CD14-positive monocyte (primary cell): ENCODE results near the gene SLC39A10. TPM values are rescaled to one million over a fixed set of nuclear protein-coding genes. Genes with fewer than 3 reads are reported as not detected.

Experiments
- DNase-seq, 3 donors: peaks; one replicate each; pipeline ENCODE4 v3.0.0-alpha.2; 2011 to 2022
- H2AFZ ChIP-seq: 2 replicates; pipeline ENCODE4 v1.6.0; 2012; ENCODE audit warnings: mild to moderate bottlenecking, low read depth, low read length, inconsistent platforms; ENCODE audit not compliant: insufficient read depth, poor library complexity, severe bottlenecking
- H3K27ac ChIP-seq, 2 donors: 1 replicate in 1 of 2; 2 replicates in 1 of 2; pipeline ENCODE4 v1.5.1; 2012 to 2013; ENCODE audit warnings: low read length in 2 of 2, control low read depth in 1 of 2, inconsistent platforms in 1 of 2, low read depth in 1 of 2, mild to moderate bottlenecking in 1 of 2
- H3K27me3 ChIP-seq, 2 donors: one replicate each; pipeline versions ENCODE4 v1.6.0 to v1.6.1; 2011 to 2013; ENCODE audit warnings: low read length in 2 of 2; ENCODE audit not compliant: control insufficient read depth in 2 of 2, insufficient read depth in 2 of 2
- H3K36me3 ChIP-seq, 2 donors: replicated peaks in 1 of 2; 1 replicate in 1 of 2; 2 replicates in 1 of 2; pipeline versions ENCODE4 v1.5.1 to v1.6.1; 2012 to 2013; ENCODE audit warnings: low read length in 2 of 2, control low read depth in 1 of 2, inconsistent platforms in 1 of 2, mild to moderate bottlenecking in 1 of 2; ENCODE audit not compliant: insufficient read depth in 2 of 2, control insufficient read depth in 1 of 2
- H3K4me1 ChIP-seq, 2 donors: 1 replicate in 1 of 2; 2 replicates in 1 of 2; pipeline versions ENCODE4 v1.5.1 to v1.6.1; 2012 to 2013; ENCODE audit warnings: low read length in 2 of 2, control low read depth in 1 of 2, inconsistent platforms in 1 of 2, mild to moderate bottlenecking in 1 of 2, moderate library complexity in 1 of 2; ENCODE audit not compliant: insufficient read depth in 2 of 2, control insufficient read depth in 1 of 2
- H3K4me2 ChIP-seq: replicated peaks from 2 replicates; pipeline ENCODE3; 2012; ENCODE audit warnings: low read length, moderate library complexity, mild to moderate bottlenecking; ENCODE audit not compliant: poor library complexity, severe bottlenecking; ENCODE audit errors: extremely low read depth
- H3K4me3 ChIP-seq, 3 experiments: fragments of 200-600 bp in 1 of 3; sonication (generic) in 1 of 3; replicated peaks in 1 of 3; 1 replicate in 2 of 3; 2 replicates in 1 of 3; pipeline ENCODE4 v1.5.1; 2011 to 2013; ENCODE audit warnings: low read length in 3 of 3, mild to moderate bottlenecking in 3 of 3, control low read depth in 2 of 3, low read depth in 2 of 3, inconsistent platforms in 1 of 3, moderate library complexity in 1 of 3
- H3K79me2 ChIP-seq: 2 replicates; pipeline ENCODE4 v1.6.0; 2012; ENCODE audit warnings: mild to moderate bottlenecking, control low read depth, inconsistent platforms, low read length, moderate library complexity; ENCODE audit not compliant: insufficient read depth
- H3K9ac ChIP-seq: 2 replicates; pipeline ENCODE4 v1.6.0; 2017; ENCODE audit warnings: low read length, mild to moderate bottlenecking; ENCODE audit not compliant: insufficient read depth, poor library complexity, severe bottlenecking
- H3K9me3 ChIP-seq, 2 donors: replicated peaks in 1 of 2; 1 replicate in 1 of 2; 2 replicates in 1 of 2; pipeline versions ENCODE4 v1.5.1 to v1.6.1; 2012 to 2013; ENCODE audit warnings: low read length in 2 of 2, control low read depth in 1 of 2; ENCODE audit not compliant: control insufficient read depth in 1 of 2, insufficient read depth in 1 of 2
- H4K20me1 ChIP-seq: 2 replicates; pipeline ENCODE4 v1.6.0; 2012; ENCODE audit warnings: mild to moderate bottlenecking, low read length, control low read depth, moderate library complexity; ENCODE audit not compliant: insufficient read depth
- H3K27ac Mint-ChIP-seq, 7 donors: one replicate each; pipeline ENCODE4 v1.8.0; 2020; ENCODE audit warnings: mild to moderate bottlenecking in 7 of 7, mixed read lengths in 7 of 7, moderate library complexity in 6 of 7, inconsistent platforms in 2 of 7
- H3K27me3 Mint-ChIP-seq, 3 donors: one replicate each; pipeline ENCODE4 v1.8.0; 2021 to 2022; ENCODE audit warnings: low read depth in 3 of 3, mild to moderate bottlenecking in 3 of 3, mixed read lengths in 3 of 3, moderate library complexity in 3 of 3, inconsistent platforms in 1 of 3
- H3K36me3 Mint-ChIP-seq, 2 donors: one replicate each; pipeline ENCODE4 v1.8.0; 2020; ENCODE audit warnings: mixed read lengths in 2 of 2, inconsistent platforms in 1 of 2, mild to moderate bottlenecking in 1 of 2
- H3K4me1 Mint-ChIP-seq: one replicate; pipeline ENCODE4 v1.8.0; 2020; ENCODE audit warnings: mild to moderate bottlenecking, mixed read lengths
- H3K4me3 Mint-ChIP-seq, 2 donors: one replicate each; pipeline ENCODE4 v1.8.0; 2020; ENCODE audit warnings: mild to moderate bottlenecking in 2 of 2, mixed read lengths in 2 of 2, moderate library complexity in 1 of 2
- H3K9me3 Mint-ChIP-seq, 7 donors: one replicate each; pipeline ENCODE4 v1.8.0; 2020 to 2022; ENCODE audit warnings: mixed read lengths in 7 of 7, mild to moderate bottlenecking in 6 of 7, moderate library complexity in 6 of 7, inconsistent platforms in 2 of 7
- CTCF ChIP-seq: fragments of 200-600 bp; IDR thresholded peaks from one replicate; pipeline ENCODE4 v1.8.0; 2022; ENCODE audit warnings: antibody characterized with exemption, mild to moderate bottlenecking
- WGBS: methylation state at CpG from one replicate; pipeline ENCODE4 v1.1.5; 2013; ENCODE audit warnings: missing lambda C conversion rate; ENCODE audit not compliant: insufficient coverage; 5-methylcytosine and 5-hydroxymethylcytosine counted together
- intact Hi-C, 2 donors: fragments of 100-400 bp; cut with micrococcal nuclease; formaldehyde crosslinking; loops; one replicate each; pipeline versions ENCODE4 v1.15.0 to v1.15.1; 2023
- polyA plus RNA-seq, 3 donors: library from polyadenylated mRNA; depleted of rRNA in 1 of 3; unstranded in 2 of 3; stranded (reverse) in 1 of 3; fragments of 300-500 nt in 2 of 3; fragments of >200 nt in 1 of 3; fragmentation: Illumina TruSeq in 2 of 3; gene quantifications; 1 replicate in 2 of 3; 2 replicates in 1 of 3; pipeline ENCODE4 v1.2.3, GENCODE V29; 2012 to 2021

SLC39A10 gene
- polyA plus RNA-seq, 3 donors: 5.2 to 6.9 (median 5.2) TPM

GRCh38 chr2:195700480-195700879, 43.5 kb downstream of the SLC39A10 start:
- 100% methylated on average over 2 of the region's 3 CpGs for WGBS
- Histone ChIP-seq H3K4me1 (no peaks in the 10 kb centered on the region), H3K36me3 (peaks cover 0 to 1% of the 10 kb centered on the region in 2 donors), H3K79me2 (no peaks in the 10 kb centered on the region), H3K4me2 (no peak overlapping the region), H3K27ac (no peak overlapping the region), H3K4me3 (no peak overlapping the region), H3K9me3 (peaks cover 7 to 23% of the 10 kb centered on the region in 2 donors), H3K27me3 (no peaks in the 10 kb centered on the region), H4K20me1 (no peaks in the 10 kb centered on the region), H2AFZ (no peak overlapping the region), H3K9ac (no peak overlapping the region)
- Mint-ChIP-seq H3K36me3 (peaks cover 23 to 34% of the 10 kb centered on the region in 2 donors), H3K27ac (no peak overlapping the region), H3K9me3 (peaks cover 13 to 28% (median 18%) of the 10 kb centered on the region in 7 donors), H3K4me3 (no peak overlapping the region), H3K4me1 (peaks cover 2% of the 10 kb centered on the region), H3K27me3 (no peaks in the 10 kb centered on the region)
- DNase-seq: no peak
- intact Hi-C loops: no loop called here
- no peak for TF ChIP-seq CTCF

- Mint-ChIP-seq H3K4me3 (no peak overlapping the region), H3K4me1 (no peaks in the 10 kb centered on the region), H3K27me3 (no peaks in the 10 kb centered on the region), H3K27ac (no peak overlapping the region), H3K9me3 (peaks cover 0 to 6% (median 2%) of the 10 kb centered on the region in 7 donors), H3K36me3 (peaks cover 17 to 28% of the 10 kb centered on the region in 2 donors)
- Histone ChIP-seq H3K9me3 (peaks cover 3 to 5% of the 10 kb centered on the region in 2 donors), H4K20me1 (no peaks in the 10 kb centered on the region), H3K4me2 (no peak overlapping the region), H3K27me3 (no peaks in the 10 kb centered on the region), H3K36me3 (peaks cover 3 to 7% of the 10 kb centered on the region in 2 donors), H3K27ac (no peak overlapping the region), H3K4me1 (no peaks in the 10 kb centered on the region), H3K9ac (no peak overlapping the region), H3K4me3 (no peak overlapping the region), H3K79me2 (no peaks in the 10 kb centered on the region), H2AFZ (no peak overlapping the region)
- no CpG with 5 or more reads among the region's 5 CpGs for WGBS
- TF ChIP-seq CTCF: no peak
- DNase-seq: no peak
- intact Hi-C loops: no loop called here
Observed at GRCh38 chr2:195706161-195706900, 49.3 kb downstream of the SLC39A10 start.
